Fibroblast of the conjunctiva (primary cell): ENCODE data around the gene SLC25A39.
"Not testable (repeated sequence)": the region's sequence is repeated elsewhere in the genome, so short reads cannot be mapped to it uniquely, and the experiment has no call there.

Experiments used
- DNase-seq: peaks from one replicate; pipeline ENCODE4 v3.0.0-alpha.2; 2010; ENCODE audit warnings: low read depth

The SLC25A39 gene

GRCh38 chr17:44334315-44334714 is 9.7 kb upstream of the SLC25A39 start:
- no peak for DNase-seq

GRCh38 chr17:44333371-44333770 is 8.7 kb upstream of the SLC25A39 start:
- no peak for DNase-seq

- peak; percentile 49 for DNase-seq
Observed at GRCh38 chr17:44331249-44331760, 6.7 kb upstream of the SLC25A39 start.

- DNase-seq = not testable (repeated sequence)
Observed at GRCh38 chr17:44330263-44330662, 5.6 kb upstream of the SLC25A39 start.

DNA sequence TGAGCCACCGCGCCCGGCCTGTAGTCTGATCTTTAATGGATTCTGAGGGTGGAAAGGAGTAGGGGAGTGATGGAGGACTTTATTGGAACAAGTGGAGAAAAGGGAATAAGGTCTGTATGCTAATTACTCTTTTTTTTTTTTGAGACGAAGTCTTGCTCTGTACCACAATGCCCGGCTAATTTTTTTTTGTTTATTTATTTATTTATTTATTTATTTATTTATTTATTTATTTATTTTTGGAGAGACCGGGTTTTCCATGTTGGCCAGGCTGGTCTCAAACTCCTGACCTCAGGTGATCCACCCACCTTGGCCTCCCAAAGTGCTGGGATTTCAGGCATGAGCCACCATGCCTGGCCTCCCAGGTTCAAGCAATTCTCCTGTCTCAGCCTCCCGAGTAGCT is 4.9 kb upstream of the SLC25A39 start:
- not testable (repeated sequence) for DNase-seq

DNA sequence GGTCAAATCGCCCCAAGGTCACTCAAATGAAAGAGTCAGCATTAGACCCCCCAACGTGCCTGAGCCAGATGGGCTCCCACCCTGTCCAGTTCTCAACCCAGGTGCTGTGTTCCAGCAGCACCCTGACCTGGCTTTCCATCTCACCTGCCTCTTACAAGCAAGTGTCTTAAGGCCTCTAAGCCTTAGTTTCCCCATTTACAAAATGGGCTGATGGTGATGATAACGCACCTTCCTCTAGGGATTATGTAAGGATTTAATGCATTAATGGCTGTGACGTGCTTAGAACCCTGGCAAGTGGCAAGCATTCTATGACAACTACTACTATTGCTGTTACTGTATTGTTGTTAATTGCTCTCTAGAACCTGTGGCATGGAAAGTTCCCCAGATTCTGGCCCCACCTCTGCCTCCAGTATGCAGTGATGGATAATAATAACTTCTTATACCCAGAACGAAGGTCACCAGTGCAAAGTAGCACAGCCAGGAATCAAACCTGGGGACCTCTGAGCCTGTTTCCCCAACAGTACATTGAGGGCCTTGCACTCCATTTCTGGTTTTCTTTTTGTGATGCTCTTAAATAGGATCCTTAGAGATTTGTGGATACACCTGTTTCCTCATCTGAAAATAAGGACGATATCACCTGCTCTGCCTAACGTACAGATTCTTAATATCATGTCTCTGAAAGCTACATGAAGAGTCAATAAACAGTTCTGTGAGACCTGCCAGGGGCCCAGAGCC is 3.3 kb upstream of the SLC25A39 start:
- DNase-seq = no peak

DNA sequence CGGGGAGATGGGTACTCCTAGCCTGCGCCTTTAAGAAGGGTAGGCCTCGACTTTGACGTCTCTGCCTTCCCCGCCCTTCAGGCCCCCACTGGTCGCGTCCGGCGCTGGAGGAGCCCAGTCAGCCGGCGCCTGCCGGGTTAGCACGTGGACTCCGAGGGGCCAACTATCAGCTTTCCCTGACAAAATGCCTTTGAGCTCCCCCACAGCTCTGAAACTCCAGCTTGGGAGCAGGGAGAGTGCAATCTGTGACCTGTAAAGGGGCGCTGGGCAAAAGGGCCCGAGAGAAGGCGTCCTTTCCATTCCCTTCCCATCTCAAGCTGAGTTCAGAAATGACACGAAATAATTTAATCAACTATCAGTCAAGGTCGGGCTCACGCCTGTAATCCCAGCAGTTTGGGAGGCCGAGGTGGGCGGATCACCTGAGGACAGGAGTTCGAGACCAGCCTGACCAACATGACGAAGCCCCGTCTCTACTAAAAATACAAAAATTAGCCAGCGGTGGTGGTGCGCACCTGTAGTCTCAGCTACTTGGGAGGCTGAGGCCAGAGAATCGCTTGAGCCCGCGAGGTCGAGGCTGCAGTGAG is 2.3 kb upstream of the SLC25A39 start:
- peak; percentile 94 for DNase-seq

DNA sequence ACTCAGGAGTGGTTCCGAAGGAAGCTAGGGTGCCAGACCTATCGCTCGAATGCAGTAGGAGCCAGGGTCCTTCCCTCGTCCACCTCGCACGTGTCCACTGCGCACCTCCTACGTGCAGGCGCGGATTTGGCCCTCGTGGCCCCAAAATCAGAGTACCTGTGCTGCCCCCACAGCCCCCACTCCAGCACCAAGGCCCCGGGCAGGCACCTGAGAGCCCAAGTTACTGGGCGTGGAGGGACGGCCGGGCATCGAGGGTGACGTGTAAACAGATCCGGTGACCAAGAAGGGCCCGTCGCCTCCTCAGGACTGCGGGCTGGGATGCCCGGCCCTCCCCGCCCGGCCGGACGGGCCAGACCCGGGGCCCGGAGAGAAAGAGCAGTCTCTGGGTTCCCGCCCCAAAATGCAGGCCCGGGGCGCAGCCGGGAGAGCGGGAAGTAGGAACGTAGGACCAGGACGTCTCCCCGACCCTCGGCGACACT is 492 bp downstream of the SLC25A39 start:
- DNase-seq = no peak

GRCh38 chr17:44323359-44324091 is 1.1 kb downstream of the SLC25A39 start:
- DNase-seq = no peak

DNA sequence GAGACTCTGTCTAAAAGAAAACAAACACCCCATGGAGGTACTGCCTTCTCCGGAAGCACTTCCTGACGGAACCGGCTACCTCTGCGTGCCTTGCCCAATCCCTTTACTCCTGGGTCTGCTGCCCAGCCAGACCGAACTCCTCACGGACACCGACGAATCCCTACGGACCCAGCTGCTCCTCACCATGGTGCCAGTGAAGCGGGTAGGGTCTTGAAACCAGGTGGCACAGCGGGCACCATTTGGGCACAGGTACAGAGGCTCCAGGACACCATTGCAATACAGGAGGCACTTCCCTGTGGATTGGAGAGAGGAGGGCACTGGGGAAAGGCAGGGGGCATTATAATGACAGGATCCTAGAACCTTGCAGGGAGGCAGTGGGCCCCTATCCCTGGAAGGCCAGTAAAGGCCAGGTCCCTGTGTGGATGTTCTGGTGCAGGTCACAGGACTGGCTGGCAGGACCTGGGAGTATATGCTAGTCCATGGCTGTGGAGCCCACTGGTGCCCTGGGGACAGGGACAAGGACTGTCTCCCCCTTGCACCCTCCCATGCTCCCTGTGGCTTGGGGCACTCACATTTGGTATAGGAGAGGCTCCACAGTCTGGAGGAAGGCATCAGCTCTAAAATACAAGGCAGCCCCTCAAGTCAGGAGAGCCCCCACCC is 2.3 kb downstream of the SLC25A39 start:
- no peak for DNase-seq

DNA sequence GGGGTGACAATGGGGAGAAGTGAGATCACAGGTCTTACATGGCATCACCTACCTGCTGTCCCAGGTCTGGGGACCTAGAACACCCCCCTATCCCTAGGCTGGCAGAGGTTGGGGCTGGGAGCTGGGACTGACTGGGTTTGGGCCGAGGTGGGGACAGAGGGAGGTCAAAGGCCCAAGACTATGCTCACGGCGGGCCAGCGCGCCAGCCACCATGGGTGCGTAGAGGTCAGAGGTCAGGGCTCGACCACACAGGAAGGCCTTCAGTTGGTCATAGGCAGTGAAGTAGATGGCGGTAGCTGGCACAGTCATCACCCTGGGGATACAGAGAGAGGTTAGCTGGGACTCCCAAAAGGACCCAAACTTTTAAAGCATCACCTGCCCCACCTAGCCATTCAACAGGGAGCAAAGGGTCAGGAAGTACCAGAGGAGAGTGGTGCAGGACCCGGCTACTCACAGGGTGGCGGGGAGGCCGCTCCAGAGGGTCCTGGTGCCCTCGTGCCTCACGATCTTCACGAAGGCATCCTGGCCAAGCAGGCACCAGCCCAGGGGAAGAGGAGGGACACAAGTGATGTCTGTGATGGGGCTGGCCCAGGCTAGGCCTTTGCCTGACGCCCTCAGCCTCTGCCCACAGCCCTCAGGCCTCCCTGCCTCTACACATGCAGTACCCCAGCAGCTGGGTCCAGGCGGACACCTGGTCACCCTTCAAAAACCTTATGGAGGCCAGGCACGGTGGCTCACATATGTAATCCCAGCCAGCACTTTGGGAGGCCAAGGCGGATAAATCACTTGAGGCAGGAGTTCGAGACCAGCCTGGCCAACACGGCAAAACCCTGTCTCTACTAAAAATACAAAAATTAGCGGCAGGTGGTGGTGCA is 3.1 kb downstream of the SLC25A39 start:
- DNase-seq = no peak

DNA sequence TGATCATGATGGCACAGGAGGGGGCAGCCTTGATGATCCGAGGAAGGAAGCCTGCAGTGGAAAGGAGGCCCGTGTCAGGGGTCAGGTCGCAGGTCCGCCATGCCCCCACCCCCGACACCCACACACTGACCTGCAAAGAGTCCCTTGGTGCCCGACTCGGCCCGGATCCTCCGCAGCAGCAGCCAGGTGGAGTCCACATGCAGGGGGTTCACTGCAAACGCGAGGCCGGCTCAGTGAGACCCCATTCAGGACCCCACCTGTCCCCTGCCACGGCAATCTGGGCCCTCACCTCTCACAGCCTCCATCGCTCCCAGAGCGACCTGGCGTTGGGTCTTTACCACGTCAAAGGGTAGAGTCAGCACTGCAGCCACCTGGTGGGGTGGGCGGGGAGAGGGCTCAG is 4.6 kb downstream of the SLC25A39 start:
- DNase-seq = no peak

DNA sequence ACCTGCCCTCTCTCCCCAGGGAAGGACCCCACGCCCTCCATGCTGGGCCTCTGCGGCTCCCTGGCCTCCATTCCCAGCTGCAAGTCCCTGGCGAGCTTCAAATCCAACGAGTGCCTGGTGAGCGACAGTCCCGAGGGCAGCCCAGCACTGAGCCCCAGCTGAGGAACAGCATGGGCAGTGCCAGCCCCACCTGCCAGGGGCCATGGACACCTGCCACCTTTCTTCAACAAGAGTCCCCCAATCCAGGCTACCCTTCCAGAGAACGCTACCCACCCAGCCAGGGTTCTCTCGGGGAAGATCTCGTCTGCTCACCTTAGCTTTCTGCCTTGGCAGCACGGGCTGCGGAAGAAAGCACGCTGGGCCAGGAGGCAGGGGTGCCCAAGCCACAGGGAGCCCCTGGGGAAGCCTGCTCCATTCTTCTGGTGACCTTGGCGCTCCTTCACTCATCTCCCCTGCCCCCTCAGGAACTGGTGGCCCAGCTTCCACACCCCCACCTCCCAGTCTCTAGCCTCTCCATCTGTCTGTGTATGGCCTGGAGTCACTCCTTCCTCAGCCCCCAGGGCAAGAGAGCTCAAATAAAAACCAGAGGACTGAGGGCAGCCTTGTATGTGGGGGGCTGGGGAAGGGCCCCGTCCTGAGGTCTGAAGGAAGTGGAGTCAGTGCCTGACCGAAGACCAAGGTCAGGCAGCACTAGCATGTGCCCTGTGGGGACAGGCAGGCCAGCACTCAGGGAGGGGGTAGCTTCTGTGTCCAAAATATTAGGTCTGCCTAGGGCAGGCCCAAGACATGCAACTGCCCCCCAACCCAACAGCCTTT is 6.3 kb downstream of the SLC25A39 start:
- DNase-seq = no peak

- no peak for DNase-seq
Observed at GRCh38 chr17:44317545-44317944, 7.1 kb downstream of the SLC25A39 start.

- DNase-seq = no peak
Observed at GRCh38 chr17:44315760-44316731, 8.6 kb downstream of the SLC25A39 start.

- DNase-seq = no peak
Observed at GRCh38 chr17:44314869-44315661, 9.6 kb downstream of the SLC25A39 start.

DNA sequence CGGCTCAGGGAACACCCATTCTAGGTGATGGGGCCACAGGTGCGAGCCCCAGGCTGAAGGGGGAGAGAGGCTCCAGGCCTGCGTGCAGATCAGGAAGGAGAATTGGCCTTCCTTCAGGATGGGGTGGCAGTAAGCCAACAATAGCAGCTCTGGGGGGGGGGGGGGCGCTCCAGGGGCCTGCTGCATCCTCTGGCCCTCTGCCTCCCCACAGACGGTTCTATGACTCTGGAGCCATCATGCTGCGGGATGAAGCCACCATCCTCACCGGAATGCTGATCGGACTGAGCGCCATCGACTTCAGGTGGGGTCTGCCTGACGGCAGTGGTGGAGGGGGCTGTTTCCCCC is 10.1 kb downstream of the SLC25A39 start:
- DNase-seq = no peak

DNA sequence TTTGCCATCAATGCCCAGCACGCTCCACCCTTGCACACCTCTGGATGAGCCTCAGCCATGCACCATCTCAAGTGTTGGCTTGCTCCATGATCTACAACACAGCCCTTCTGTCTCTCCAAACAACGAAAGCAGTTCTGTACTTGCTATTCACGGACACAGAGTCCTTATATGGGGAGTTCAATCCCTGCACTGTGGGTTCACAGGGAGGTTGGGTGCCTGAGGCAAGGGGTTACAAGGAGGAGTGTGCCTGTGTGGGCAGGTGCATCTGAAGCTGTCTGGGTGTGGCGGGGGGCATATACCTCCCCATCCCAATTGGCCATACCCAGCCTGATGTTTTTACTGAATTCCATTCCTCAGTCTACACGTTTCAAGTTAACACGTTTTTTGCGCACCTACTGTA is 10.6 kb downstream of the SLC25A39 start:
- DNase-seq = no peak
